HG03064 (cell line): ENCODE data around the gene AMBRA1.

Experiments used
- ATAC-seq: cut with Tn5 transposase; IDR thresholded peaks from one replicate; pipeline ENCODE4 v1.9.1; 2021; ENCODE audit warnings: low read depth; ENCODE audit not compliant: unreplicated experiment

Gene AMBRA1

DNA sequence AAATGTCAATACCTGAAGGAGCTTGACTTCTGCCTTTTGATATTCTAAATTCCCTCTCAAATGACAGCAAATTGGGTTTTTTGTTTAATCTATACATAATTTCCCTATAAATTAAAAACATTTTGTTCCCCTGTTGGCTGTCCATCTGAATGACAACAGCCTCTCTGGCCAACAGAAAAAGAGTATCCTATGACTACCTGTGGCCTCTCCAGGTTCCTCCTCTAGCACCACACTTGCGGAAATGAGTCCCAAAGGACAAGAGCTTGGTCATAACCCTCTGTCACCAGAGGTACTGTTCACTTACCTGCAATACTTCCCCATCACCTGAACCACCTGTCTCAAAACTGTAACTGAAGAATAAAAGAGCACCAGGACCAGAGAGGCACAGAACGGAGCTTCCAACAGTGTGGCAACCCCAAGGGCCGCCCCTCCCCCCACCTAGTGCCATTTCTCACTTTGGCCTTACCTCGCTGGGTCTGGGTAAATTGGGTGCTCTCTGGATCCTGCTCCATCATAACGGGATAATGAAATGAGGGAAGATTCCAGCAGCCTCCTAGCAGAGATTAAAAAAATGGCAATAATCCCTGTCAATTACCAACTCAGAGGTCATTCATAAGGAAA, 81.5 kb downstream of the AMBRA1 start:
- no peak for ATAC-seq

DNA sequence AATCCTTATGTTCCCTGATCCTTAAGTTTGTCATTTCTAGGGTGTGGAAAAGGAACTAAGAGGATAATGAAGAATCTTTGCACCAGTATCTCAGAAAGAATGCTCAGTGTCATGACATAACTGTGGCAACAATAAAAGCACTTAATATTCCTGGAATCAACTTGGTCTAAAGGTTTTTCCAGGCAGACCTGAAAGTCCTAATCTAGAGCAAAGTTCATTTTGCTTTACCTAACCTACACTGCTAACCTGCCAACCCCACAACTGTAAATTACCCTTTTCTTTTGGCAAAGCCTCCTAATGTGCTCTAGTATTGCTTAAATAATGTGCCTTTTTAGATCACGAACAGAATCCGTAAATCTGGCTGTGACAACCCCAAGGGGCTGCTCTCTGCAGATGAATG, 82.5 kb downstream of the AMBRA1 start:
- ATAC-seq, result no peak

DNA sequence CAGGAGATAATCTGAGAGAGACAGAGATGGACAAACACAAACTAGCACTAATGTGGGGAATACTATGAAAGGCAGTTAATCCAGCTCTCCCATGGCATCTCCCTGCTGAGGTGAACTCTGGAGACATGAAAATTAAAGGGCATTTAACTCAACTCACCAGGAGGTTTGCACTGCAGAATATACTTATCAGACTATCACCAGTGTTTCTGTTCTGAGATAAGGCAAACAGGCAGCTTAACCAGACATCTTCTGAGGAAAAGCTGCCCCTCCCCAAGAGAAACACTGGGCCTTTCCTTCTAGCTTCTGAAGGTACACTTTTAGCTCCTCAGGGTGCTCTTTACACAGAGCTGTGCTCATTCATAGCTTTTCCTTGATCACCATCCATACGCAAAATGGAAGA, 85.5 kb downstream of the AMBRA1 start:
- no peak for ATAC-seq

DNA sequence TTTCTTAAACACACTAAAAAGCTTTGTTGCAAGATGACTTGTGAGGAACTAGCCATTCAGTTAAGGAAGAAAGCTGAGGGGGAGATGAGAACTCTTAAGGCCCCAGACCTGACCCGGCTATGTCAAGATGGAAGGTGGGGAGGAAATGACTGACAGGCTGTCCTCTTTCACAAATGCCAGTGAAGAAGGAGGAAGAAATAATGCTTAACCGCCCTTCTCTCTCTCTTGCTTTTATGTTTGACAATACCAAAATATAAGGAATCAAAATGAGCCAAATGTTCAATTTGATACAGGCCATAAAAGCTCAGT, 87.4 kb downstream of the AMBRA1 start:
- no peak for ATAC-seq

DNA sequence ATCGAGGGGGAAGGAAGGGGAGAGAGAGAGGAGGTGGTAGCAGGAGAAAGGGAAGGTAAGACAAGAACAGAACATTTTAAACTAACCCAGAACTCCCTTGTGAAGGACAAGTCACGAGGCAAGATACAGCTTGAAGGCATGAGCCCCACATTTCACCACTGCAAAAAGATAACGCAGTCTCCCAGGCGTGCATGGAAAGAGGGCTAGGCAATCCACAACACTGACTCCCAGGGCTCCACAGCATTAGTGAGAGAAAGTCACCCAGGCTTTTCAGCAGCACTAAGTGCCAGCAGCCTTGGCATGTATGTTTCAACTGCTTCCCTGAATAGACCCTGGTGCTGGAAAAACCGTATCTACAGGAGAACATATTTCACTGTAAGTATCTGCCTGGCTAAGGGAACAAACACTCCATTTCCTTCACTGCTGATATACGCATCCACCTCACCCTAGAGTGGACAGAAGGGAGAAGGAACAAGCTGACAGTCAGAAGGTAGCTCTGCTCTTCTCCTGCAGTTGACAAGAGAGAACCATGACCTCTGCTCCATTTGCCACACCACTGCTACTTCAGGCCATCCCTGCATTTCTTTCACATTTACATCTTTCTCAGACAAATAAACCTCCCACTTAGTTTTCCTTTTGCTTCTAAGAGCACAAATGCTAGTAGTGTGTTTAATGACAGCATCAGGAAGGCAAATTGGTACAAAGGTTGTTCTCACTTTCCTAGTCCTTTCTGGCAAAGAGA, 87.9 kb downstream of the AMBRA1 start:
- ATAC-seq, result no peak

DNA sequence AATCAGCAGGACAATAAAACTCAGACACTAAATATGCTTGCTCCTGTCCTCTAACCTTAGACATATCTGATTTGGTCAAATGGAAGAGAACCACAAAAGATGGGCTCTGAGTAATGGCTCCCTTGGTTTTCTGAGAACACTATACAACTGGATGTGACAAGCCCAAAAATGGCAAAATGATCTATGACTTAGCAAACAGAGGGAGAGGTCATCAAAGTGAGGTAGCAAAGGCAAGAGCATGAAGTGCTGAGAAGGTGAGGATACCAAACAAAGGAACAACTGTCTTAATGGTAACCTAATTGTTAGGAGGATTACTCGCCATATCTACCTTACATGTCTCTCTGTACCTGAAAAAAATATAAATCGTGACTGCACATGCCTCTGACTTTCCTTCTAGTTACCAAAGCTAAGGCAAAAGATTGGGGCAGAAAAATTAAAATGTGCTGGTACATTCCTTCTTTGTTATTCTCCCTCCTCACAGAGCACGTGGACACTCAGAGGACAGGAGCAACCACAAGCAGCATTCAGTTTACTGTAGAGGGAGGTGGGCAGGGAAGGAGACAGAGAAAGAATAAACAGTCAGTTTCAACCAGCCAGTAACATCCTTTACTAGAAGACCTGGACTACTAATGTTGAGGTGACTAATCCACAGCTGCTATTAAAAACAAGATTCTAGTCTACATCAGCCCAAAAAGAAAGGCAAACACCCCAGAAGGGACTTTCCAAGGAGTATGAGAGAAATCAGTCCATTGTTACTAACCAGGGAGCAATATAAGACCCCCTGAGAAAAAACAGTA, 88.8 kb downstream of the AMBRA1 start:
- ATAC-seq, result no peak

DNA sequence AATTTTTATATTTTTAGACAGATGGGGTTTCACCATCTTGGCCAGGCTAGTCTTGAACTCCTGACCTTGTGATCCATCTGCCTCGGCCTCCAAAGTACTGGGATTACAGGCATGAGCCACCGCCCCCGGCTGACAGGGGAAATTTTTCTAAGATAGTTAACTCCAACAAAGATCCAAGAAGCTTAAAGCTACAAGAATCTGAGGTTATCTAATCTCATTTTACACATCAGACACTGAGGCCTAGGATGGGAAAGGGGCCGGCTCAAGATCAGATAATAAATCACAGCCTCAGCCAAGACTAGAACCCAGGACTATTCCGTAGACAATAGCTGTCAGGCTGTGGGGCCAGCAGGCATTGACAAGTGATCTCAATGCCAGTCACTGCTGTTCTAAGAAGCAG, 94.0 kb downstream of the AMBRA1 start:
- no peak for ATAC-seq

DNA sequence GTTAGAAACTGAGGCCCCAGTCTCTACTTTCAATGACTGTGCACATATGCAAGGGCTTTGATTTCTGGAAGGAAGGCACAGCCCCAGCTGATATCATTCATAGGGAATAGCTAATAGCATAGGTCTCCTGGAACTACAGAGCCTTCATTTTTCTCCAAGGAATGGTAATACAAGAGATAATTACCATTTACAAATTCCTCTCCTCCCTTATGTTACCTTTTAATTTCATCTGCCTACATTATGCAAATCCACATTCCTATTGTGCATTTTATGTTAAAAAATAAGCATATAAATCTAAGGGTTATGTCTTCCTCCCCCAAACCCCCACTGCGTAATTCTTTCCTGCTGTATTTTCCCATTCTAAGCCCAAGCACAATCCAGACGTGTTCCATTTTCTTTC, 94.9 kb downstream of the AMBRA1 start:
- no peak for ATAC-seq

DNA sequence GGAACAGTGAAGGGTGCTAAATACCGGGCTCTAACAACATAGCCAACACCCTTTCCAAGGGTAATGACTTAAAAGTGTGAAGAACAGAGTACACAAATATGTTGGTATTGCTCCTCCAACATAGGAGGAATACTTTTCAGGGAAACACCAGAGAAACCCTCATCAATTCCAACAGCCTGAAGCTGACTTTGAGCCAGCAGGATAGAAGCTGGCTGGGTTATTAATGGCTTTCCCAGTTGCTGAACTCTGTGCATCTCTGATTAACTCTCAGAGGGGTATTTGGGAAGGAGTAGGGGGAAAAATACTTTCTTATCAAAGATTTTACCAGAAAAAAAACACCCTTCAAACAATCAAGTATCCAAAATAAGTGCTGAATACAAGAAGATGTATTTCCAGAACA, 95.6 kb downstream of the AMBRA1 start:
- no peak for ATAC-seq

DNA sequence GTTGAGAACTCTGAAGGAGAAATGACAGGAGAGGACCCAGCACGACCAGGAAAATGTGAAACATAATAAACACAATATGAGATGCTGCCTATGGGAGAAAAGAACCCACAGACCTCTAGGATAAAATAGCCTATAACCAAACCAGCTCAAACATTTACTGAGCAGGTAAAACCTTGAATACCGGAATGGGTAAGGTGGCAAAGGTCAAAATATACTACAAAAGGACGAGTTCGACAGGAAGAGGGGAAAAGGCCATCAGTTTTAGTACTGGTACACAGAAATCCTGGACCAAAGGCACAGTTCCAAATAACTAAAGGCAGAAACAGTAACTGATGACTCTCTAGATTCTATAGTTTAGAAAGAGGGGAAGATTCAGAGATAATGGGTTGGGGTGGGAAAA, 96.3 kb downstream of the AMBRA1 start:
- ATAC-seq, result no peak

DNA sequence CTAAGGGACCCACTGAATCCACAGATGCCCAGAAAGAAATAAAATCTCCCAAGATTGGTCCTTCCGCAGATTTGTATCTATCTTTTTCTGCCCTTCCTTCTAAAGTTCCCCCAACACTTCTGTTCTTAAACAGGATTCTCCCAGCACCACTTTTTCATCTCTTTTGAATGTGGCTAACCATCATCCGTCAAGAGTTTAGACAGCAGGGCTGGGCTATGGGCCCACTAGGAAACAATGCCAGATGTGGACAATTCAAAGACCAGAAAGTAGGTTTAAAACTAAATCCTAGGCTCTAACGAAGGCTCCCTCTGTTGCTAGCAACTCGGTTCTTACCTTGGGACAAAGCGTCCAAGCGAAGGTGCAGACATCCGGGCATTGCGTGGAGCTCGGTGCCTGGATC, 100.0 kb downstream of the AMBRA1 start:
- no peak for ATAC-seq

DNA sequence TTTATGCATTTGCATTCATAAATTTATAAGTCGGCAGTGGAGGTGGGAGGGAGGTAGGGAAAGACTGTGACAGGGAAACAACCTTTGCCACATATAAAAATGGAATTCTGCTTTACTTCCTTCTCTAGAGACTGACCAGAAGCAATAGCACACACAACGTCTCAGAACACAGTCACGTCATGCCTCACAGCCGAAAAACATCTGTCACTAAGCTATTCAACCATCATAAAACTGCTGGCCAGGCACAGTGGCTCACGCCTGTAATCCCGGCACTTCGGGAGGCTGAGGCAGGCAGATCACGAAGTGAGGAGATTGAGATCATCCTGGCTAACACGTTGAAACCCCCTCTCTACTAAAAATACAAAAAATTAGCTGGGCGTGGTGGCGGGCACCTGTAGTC, 101.3 kb downstream of the AMBRA1 start:
- no peak for ATAC-seq

DNA sequence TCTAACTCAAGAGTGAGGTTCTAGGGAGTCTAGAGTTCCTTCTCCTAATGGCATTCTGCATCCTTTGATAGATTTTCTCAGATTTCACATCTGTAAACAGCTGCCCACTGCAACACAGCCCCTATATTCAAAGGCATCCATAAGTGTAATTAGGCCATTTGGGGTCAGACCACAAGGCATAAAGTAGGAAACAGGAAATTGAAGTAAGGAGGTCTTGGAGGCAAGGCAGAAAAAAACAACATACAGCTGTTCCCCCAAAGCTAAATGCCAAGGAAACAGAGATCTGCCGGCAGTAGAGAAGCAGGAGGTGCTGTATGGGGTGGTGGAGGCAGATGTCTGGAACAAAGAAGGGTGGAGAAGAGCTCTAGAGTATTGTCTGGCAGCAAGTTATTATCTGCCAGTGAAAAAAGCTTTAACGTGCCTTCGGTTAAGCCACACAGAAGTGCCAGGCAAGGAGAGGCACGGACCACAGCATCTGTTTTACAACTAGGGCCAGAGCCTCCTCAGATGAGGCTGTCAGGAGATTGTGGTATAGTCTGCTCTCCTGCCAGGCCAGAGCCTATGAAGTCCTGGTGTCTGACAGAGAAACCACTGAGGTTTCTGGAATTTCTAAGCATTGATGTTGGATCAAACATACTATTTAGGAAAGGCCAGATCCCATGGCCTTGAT, 102.0 kb downstream of the AMBRA1 start:
- no peak for ATAC-seq

DNA sequence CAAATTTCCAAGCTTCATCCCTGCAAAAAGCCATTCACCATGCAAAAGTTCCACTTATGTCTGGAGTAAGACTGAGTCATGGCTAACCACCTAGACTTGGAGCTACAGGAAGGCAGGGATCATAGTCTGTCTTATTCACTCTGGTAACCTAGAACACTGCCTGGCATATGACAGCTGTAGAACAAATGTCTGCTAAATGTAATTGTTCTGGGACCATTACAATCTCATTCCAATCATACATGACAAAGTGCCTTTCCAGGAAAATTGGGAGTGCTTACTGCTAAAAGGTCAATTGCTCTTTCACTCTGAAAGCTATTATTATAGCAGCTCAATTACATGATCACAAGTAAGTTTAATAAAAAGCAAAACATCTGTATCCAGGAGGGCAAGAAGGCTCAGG, 103.2 kb downstream of the AMBRA1 start:
- ATAC-seq, result no peak

DNA sequence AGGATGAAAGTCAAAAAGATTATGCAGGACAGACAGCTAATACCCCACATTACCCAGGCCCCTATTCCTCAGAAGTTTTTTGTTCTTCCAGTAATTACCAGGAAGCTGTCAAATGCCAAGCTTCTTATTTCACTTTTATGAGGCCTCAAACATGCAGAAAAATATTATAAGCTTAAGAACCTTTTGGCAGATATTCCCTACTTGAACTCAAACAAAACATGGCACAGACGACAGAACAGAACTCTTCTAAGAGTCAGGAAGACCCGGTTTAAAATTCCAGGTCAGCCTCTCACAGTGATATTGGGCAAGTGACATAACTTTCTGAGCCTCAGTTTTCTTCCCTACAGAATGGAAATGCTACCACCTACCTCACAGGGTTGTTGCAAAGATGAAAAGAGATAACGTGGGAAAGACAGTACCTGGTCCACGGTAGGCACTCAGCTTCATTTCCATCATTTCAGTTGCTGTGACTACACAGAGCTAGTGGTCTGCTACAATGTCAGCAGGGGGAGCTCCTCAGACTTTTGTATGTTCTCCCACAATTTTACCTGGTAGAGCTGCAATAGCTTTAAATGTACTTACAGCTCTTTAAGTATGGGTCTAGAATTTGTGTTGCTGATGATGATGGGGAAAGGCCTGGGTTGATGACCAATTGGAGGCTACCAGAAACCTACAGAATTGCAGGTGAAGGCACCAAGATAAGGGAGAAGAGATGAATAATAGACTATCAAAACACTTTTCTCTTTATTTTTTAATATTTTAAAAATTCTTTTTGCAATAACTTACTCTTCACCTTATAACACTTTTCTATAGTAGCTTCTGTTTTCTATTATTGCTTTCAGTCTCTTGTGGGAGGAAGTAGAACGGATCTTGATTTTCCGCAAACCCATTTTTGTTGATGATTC, 103.9 kb downstream of the AMBRA1 start:
- ATAC-seq, result no peak

DNA sequence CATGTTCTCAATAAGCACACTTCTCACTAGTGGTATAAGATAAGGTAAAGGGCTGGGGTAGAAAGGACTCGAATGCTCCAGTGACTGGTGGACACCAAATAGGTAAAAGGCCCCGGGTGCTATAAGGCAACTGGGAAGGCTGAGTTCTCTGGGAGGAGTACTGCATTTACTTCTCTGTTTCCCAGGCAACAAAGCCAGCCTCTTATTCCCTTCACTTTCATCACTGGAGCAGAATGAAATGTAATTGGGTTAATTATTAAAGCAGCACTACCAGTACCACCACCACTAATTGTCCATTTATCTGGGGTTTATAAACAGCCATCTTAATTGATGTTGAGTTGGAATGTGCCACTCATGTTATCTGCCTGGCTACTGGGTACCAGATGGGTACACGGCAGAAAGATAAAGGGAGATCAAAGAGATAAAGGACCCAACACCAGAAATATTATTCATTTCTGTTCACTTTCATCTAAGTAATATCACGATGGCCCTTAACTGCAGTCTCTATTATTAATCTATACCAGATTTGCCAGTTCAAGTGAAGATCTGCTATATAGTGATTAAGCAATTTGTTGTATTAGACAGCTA, 107.9 kb downstream of the AMBRA1 start:
- no peak for ATAC-seq

DNA sequence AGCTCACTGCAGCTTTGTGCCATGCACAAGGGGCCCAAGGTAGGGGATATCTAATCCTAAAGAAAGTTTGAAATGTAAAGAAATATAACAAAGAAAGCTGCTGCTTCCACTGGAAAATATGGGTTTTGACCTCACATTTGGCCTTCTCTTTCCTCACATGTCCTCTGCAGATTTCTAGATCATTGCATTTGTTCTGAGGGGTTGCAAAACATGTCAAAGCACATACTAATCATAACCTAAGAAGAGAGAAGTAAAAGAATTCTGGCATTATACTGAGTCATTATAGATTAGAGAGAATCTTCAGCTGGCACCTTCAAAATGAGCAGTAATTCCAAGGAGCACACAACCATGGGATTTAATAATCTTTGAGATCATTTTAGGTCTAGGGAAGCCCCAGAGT, 109.7 kb downstream of the AMBRA1 start:
- ATAC-seq, result no peak

DNA sequence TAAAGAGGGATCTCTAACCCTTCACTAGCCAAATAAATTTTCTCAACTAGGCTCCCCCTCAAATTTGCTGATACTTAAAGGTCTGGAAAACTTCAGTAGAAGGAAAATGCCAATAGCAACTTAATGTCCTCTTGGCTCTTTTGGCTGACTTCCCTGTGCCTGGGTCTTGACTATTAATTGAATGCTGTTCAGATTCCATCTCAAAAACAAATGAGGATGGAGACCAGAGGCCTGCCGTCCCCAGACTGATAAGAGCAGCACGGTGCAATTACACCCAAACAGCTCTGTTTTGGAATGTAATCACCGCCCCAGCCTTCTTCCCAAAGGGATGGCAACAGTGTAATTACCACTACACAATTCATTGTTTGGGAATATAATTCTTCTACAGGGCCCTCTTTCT, 112.9 kb downstream of the AMBRA1 start:
- no peak for ATAC-seq

DNA sequence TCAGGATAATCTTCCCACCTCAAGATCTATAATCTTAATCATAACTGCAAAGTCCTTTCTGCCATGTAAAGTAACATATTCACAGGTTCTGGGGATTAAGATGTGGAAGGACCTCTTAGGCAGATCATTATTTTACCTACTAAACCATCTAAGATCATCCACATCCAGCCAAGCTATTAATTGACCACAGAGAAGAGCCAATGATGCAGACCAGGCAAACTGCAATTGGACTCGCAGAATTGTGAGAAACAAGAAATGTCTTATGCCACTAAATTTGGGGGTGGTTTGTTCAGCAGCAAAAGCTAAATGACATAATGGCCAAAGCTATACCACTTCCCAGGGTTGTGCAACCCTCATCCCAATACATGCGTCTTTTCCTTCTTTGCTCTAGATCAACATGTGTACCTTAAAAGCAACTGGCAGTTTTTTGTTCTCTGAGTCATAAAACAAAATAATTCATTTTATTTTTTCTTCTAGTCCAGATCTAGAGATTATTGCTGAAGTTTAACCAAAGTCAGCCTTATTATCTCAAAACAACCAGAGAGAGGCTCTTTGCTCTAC, 113.6 kb downstream of the AMBRA1 start:
- no peak for ATAC-seq

DNA sequence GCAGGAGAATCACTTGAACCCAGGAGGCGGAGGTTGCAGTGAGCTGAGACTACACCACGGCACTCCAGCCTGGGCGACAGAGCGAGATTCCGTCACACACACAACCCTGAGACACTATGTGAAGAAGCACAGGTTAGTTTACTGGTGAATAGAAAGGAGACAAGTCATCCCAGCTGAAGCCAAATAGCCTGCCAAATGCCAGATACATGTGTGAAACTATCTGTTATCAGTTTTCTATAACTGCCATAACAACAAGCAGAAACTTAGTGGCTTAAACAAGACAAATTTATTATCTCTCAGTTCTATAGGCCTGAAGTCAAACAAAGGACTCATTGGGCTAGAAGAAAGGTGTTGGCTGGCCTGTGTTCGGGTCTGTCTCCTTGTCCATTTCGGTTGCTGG, 114.2 kb downstream of the AMBRA1 start:
- ATAC-seq, result no peak
